Forelimb muscle (tissue), 1 donor: ENCODE results near the gene DPM2. TPM values are rescaled to one million over a fixed set of nuclear protein-coding genes. Genes with fewer than 3 reads are reported as not detected.

ENCODE experiments used
- DNase-seq: peaks from one replicate; pipeline ENCODE4 v3.0.0-alpha.2; 2013; ENCODE audit warnings: low read depth
- polyA plus RNA-seq: library from polyadenylated mRNA; unstranded; fragments of 120-200 nt; gene quantifications from one replicate; pipeline ENCODE4 v1.2.1, GENCODE V29; 2013; ENCODE audit not compliant: insufficient read length

Gene DPM2
- polyA plus RNA-seq, 1 donor: 19.8 TPM

DNA sequence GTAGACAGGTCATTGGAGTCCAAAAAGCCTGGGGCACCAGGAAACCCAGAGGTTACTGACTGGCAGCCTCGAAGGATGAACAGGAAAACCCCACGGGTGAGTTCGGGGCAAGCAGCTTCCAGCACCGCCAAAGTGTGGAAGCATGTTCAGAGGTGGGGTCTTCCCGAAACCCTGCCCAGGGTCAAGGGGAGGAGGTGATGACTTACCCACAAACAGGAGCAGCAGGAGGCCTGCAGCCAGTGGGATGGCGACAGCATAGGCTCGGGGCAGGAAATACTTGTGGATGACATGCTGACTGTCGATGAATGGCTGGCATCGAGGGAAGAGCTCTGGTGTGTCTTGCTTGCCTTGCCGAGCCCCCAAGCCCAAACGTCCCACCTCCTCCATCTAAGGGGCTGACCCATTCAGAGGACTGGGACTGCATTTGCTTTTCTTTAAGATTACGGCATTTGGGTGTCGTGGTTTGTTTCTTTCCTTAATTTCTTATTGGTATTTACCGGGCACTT is 1.3 kb downstream of the DPM2 start:
- no peak for DNase-seq

DNA sequence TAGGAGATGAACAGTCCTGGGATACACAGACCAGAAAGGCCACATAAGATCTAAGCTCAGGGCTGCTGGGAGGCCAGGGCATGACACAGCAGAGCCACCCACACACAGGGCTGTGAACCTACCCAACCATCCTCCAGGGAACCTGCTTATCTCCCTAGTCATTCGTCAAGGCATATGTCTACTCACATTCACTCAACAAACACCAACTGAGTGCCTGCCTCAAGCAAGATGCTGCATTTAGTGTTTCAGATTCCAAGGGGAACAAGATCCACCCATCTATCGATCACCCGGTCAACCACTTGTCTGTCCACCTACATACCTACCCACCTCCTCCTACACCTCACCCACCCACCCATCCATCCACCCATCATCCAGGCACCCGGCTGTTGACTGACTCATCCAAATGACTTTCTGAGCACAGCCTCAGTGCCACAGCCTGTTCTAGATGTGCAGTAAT is 1.9 kb downstream of the DPM2 start:
- DNase-seq: no peak

DNA sequence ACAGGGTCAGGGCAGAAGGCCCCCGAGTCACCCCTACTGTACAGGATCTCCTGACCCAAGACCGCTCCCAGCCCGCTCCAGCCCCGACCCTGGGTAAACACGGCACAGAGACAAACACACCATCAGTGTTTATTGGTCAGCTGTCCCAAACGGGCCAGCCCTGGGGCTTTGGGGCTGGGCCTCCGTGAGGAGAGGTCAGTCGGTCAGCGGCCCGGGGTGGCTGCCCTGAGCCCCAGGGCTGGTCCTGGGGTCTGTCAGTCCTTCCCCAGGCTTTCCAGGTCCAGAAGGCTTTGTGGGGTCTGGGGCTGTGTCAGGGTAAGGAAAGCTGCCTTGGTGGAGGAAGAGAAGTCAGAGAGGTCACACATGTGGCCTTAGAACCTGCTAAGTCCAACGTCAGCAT is 2.7 kb downstream of the DPM2 start:
- no peak for DNase-seq

DNA sequence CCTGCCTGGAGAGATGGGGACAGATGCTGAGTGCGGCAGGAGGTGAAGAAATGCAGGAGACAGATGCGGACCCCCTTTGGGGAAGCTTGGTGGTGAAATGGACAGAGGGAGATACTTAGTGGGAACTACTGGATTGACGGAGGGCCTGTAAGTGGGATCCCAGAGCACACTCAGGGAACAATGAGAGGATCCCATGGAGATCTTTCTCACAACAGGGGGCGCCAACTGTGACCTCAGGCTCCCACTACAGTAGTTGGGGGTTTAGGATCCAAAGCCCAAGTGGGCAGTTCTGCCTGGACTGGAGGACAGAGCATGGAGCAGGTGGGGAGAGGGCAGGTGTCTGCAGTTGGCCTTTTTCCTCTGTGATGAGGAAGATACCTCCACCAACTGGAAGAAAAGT is 3.4 kb downstream of the DPM2 start:
- no peak for DNase-seq

DNA sequence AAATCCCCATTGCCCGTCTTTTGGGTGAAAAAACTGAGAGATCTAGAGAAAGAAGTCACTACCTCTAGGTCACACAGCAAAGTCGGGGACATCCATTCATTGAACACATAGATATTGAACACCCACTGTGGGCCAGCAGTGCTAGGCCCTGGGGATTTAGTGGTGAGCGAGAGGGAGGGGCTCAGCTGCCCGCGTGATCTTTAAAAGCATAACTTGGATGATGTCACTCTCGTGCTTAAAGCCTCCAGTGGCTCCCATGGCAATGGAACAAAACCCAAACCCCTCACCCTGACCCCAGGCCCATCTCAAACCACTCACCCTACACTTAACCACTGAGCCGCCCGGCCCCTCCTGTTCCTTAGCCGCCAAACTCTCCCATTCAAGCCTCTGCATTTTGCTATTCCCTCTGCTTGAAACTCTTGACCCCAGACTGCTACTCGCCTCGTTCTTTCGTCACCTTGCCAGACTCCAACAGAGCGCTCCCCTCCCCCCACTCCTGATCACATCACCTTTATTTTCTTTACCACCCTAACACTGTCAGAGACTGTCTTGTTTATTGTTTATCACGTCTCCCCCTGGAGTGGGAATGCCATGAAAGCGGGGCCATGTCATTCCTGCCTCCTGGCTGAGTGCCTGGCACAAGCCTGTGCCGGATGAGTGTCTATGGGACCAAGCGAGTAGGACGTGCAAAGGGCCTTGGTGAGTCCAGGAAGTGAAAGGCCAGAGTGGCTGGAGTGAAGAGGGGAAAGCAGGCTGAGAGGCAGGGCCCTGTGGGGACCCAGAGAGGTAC is 6.4 kb downstream of the DPM2 start:
- no peak for DNase-seq

DNA sequence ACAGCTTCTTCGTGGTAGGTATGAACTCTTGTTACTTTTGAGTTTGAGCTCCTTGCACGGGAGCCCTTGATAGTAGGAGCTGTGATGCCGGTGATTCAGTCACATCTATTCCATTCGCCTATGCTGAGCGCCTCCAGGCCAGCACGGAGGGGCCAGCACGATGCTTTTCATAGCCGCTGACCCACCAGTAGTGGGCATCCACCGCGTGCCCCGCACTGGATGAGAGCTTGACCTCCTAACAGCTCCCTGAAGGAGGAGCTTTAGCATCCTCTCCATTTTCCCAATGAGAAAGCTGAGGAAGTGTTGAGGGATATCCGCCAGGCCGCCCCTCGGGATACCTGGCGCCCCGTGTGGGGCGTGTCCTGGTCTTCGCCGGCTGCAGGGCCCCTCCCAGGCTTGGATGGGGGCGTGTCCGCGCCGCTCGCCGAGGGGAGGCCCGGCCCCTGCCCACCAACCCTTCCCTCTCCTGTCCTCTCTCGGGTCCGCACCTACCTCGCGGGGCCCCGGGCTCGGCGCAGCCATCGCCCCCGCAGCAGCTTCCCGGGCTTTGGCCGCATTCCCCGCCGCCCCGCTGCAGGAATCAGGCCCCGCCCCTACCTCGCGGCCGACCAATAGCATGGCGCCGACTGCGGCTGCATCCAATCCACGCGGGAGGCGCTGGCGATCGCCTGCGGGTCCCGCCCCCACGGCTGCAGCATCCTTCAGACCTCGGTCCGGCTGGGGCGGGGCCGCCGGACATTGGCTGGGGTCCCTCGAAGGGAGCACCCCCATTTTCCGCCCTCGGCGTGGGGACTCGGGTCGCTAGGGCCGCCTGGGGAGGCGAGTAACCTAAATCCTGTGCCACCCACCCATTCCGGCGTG is 7.2 kb downstream of the DPM2 start, which contains the start of gene PIP5KL1:
TSS of gene PIP5KL1 (minus strand) at position 547 of the 861 bp plus-strand sequence. CDS start at position 522, 25 bp downstream.
- DNase-seq: no peak

DNA sequence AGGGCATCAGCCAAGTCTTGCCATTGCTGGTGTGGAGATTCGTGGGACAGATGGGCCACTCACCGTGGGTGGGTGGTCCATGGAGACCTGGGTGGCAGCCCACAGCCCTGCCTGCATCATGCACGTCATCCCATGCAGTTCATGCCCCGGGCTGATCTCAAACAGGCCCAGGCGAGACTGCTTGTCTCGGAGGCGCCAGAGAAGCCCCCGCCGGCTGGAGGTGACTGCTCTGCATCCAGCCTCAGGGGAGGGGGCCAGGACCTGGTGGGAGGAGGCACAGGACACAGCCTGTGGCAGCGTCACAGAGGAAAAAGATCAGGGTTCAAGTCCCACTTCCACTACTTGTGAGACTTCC is 8.1 kb downstream of the DPM2 start:
- no peak for DNase-seq

DNA sequence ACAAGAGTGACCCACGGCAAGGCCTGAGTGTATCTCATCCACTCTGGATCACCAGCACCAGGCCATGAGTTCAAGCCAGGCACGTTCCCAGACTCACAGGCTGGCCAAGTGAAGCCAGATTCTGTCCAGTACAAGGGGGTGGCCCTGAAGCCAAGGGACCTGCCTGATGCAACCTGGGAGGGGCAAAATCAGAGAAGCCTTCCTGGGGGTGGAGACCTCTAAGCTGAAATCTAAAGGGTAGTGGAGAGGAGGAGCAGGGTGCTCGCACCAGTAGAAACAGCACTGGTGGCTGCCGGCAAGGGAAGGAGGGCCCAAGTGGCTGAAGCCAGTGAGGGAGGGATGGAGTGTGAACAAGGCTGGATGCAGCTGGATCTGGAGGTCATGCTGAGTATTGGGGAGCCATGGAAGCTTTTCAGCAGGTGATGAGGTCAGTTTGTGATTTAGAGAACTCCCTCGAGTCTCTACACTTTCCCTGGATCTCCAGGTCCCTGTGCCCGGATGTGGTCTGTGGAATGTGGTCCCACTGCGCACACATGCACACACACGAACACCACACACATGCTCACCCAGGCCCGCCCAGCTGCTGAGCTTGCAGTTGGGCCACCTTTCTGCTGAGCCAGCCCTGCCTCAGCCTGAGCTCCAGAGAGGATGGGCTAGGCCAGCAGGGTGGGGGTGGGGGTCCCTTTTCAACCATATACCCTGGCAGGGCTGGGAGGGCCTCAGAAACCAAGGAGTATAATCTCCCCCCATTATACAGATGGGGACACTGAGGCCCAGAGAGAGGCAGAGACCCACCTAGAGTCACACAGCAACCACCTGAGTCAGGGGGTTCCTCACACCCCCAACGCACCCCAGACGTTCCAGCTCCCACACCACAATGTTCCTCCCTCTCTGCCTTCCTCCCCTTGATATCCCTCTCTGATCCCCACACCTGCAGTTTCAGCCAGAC is 8.7 kb downstream of the DPM2 start:
- no peak for DNase-seq

DNA sequence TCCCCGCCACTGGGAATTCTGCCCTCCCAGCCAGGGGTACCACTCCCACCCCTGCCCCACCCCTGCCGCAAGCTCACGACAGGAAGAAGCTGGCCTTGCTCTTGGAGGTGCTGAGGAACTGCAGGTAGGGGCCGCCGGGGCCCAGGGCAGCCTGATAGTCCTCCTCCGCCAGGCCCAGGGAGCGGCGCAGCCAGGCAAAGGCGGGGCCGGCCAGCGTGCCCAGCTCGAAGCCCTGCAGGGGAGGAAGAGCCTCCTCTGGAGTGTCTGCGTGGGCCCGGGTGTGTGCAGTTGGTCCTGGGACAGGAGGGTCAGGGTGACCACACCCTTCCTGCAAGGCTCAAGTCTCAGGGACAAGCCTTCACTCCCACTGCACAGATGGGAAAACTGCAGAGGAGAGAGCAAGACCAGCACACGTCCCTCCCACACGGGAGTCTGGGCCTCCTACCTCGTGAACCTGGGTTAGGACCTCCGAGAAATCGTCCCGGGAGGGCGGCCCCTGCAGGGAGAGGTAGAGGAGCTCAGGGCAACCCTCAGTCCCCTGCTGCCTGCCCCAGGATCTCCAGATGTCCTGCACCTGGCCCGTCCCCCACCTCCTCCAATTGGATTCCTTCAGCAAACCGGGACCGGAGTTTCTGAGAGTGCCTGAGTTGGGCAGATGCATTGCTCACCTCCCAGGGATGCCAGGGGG is 9.5 kb downstream of the DPM2 start:
- no peak for DNase-seq

DNA sequence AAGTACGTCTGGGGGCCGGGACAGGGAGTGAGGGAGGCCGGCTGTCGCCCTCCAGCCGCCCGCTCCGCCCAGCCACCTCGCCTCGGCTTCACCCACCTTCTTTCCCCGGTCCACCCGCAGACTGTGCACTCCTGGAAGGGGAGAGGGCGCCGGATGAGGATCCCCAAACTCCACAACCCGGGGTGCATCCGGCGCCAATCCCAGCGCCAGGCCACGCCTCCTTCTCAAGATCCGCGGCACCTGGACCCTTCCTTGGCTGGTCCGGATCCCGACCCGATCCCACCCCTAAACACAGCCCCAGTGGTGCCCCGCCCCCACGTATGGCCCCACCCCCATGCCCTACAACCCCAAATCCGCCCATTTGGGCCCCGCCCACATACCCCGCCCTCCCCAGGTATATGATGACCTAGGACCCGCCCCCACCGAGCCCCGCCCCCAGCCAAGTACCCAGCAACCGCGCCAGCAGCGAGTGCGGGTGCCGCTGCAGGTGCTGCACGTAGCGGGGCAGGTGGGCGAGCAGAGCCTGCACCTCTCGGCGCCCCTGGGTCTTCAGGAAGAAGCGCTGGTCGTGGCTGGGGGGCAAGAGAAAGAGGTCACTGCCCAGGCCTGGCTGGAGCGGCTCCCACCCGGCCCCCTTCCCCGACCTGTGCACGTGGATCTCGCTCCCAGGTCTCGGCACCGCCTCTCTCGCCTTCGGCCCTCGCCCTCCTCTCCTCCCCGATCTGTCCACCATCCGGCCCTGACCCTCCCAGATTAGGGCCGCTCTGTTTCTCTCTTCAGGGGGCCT is 10.3 kb downstream of the DPM2 start:
- no peak for DNase-seq

DNA sequence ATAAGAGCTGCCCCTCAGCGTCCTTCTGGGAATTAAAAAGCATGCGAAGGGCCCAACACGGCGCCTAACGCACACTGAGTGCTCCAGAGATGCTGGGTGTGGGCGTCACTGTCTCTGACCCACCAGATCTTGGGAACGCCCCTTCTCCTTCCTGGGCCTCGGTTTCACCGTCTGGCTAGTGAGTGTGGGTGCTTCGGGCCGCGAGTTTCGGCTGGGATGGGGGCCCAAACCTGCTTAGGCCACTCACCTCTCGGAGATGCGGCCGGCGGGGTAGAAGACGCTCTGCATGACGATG is 10.8 kb downstream of the DPM2 start:
- DNase-seq: no peak

DNA sequence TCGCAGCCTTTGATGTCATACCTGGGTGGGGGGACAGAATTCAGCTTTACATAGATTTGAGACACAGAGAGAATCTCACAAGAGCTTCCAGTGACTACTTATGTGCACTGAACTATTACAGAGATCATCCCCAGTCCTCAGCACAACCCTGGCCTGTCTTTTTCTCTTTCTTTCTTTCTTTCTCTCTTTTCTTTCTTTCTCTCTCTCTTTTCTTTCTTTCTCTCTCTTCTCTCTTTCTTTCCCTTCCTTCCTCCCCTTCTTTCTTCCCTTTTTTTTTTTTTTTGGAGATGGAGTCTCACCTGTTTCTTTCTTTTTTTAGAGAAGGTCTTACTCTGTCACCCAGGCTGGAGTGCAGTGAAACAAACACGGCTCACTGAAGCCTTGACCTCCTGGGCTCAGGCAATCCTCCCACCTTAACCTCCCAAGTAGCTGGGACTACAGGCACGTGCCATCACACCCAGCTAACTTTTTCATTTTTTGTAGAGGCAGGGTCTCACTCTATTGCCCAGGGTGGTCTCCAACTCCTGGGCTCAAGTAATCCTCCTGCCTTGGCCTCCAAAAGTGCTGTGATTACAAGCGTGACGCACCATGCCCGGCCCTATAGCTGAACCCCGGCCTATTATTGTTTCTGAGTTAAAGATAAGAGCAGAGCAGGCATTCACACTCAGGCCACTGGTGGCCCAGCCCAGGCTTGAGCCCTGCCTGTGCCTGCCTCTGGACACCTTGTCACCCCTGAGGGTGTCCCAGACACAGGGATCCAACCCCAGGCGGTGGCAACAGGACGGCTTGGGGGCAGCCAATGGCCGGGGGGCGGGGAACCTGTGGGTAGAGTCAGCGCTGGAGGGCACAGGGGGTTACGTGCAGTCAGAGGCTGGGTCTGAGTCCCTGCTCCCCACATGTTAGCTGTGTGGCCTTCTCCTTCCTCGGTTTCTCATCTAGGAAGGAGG is 11.4 kb downstream of the DPM2 start:
- no peak for DNase-seq

DNA sequence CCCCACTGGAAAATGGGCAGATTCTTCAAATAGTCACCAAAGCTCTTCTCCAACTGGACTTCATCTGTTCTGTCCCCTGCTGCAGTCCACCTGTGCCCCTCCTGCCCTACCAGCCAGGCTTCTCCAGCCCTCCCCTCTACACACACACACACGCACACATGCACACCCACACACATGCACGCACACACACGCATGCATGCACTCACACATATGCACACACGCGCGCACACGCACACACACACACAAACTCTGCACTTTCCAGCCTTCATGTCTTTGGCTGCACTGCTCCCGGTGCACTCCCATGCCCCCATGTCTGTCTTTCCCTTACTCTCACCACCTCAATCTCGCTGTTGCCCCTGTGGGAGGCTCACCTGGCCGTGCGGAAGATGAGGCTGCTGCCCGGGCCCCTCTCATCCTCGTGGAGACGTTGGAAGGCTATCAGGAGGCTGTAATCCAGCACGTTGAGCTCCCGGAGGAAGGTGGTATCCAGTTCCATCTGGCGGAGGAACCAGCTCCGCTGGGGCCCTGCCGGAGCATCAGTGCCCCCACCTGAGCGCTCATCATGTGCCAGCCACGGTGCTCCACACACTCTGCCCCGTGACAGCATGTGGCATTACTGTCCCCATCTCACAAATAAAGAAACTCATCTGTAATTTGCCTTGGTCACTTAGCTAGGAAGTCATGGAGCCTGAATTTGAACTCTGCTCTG is 12.8 kb downstream of the DPM2 start:
- DNase-seq: no peak

DNA sequence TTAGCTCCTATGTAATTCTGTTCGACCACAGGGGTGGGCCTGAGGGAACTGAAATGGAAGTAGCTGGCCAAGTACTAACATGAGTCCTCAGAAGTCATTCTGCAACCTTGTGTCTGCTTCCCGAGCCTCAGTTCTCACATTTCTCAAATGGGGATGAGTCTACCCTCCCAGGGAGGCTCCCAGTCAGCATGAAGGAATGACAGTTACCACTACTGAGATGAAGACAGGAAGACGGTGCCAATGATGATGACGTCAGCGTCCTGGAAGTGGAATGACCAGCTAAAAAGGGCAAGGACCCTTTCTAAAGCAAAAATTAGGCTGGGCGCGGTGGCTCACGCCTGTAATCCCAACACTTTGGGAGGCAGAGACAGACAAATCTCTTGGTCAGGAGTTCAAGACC is 13.9 kb downstream of the DPM2 start:
- no peak for DNase-seq

DNA sequence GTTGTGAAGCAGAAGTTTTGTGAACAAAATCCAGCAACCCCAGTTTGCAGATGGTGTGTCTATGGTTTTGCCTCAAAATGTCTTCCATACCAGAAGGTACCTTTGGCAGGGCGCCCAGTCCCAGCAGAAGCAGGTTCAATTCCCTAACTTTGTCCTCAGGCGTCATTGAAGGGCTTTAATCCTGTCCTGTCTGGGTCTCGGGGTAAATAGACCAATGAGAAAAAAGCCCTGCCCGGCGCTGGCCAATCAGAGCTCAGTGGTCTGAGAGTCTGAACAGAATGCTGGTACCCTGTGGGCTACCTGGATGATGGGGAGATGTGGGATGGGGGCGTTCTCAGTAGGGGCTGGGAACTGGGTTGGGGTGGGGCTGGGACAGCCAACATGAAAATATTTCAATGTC is 14.6 kb downstream of the DPM2 start:
- no peak for DNase-seq

DNA sequence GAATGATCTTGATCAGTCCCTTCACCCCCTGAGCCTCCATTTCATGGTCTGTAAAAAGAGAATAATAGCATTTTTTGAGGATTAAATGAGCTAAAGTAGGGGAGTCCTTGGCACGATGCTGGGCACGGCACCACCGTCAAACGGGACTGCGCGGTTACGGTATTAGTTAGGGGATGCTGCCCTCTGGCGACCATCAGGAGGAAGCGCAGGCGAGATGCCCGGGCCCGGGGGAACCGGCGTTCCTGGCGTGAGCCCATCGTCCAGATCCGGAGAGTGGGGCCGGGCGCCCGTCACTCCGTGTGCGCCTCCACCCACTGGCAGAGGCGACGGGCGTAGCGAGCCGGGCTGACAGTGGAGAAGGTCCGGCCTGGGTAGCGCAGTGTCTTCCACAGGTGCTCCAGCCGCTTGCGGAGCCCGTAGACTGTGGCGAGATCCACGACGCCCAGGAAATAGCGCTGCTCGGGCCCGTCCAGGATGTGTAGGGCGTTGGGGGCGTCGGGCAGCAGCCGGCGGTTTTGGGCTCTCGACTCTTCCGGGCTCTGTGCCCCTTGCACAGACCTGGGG is 16.0 kb downstream of the DPM2 start:
- DNase-seq: no peak

DNA sequence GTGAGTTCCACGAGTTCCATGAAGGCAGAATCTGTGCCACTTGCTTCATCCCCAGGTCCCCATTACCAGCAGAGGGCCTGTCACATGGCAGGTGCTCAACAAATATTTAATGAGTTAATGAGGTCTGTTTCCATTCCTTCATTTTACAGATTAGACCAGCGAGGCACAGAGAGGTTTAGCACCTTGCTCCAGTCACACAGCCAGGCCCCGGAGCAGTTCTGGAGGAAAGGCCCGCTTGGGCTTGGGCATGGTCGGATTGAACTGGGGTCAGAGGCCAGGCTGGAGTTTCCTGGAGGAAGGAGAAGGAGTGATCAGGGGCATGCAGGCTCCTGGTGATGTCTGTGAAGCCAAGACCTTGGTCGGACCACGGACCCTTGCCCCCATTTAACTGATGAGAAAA is 16.9 kb downstream of the DPM2 start:
- DNase-seq: no peak

DNA sequence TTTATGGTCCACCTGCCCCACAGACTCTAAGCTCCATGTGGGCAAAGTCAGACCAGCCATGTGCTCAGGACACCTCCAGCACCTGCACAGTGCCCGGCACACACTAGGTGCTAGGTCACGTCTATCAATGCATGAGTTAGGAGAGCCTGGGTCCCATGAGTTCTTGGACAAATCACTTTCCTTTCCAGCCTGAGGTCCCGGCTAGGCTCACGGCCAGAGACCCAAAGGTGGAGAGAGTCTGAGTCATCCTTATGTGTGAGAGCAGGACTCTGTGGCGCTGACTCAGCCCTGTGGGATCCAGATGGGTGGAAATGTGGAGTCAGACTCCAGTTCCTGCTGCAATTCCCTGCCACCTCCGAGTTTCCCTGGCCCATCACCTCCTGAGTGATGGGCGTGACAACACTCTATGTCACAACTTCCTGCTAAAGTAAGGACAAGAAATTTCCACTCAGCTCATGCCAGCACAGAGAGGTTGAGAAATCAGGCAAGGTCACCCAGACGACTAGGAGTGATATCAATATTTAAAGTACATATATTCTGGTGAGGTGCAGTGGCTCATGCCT is 18.3 kb downstream of the DPM2 start:
- no peak for DNase-seq
